OCI-LY1 (cell line): ENCODE data around the gene TXNRD1.
A peak's percentile ranks its signal among the peaks of the same experiment; 100 is the strongest.

Experiments
- H2AFZ ChIP-seq: fragments of 200-600 bp; sonication (generic), shearing (Covaris generic); 2 replicates; pipeline ENCODE4 v1.6.0; 2014; ENCODE audit warnings: antibody characterized with exemption, mild to moderate bottlenecking, low read length
- H3F3A ChIP-seq: fragments of 200-600 bp; sonication (generic), shearing (Covaris generic); 2 replicates; pipeline ENCODE4 v1.6.0; 2014; ENCODE audit warnings: mild to moderate bottlenecking, antibody characterized with exemption, low read length, moderate library complexity; ENCODE audit not compliant: insufficient read depth
- H3K27ac ChIP-seq: fragments of 200-600 bp; sonication (generic); 2 replicates; pipeline ENCODE4 v1.5.1; 2014; ENCODE audit warnings: low read length, mixed run types, mild to moderate bottlenecking, low read depth; ENCODE audit not compliant: poor library complexity, severe bottlenecking
- H3K27me3 ChIP-seq: fragments of 200-600 bp; sonication (generic); 2 replicates; pipeline ENCODE4 v1.6.0; 2014; ENCODE audit warnings: antibody characterized with exemption, mild to moderate bottlenecking, low read length, moderate library complexity; ENCODE audit not compliant: insufficient read depth
- H3K36me3 ChIP-seq: fragments of 200-600 bp; sonication (generic); 2 replicates; pipeline ENCODE4 v1.6.1; 2014; ENCODE audit warnings: mild to moderate bottlenecking, antibody characterized with exemption, low read length, moderate library complexity, mixed read lengths; ENCODE audit not compliant: insufficient read depth
- H3K4me1 ChIP-seq: fragments of 200-600 bp; sonication (generic); 2 replicates; pipeline ENCODE4 v1.5.1; 2014; ENCODE audit warnings: mild to moderate bottlenecking, low read length, moderate library complexity; ENCODE audit not compliant: insufficient read depth, severe bottlenecking
- H3K4me2 ChIP-seq: fragments of 200-600 bp; sonication (generic), shearing (Covaris generic); 2 replicates; pipeline ENCODE4 v1.6.1; 2014; ENCODE audit warnings: low read length
- H3K4me3 ChIP-seq: fragments of 200-600 bp; sonication (generic); 2 replicates; pipeline ENCODE4 v1.5.1; 2014; ENCODE audit warnings: low read length, low read depth, mild to moderate bottlenecking, mixed read lengths; ENCODE audit not compliant: poor library complexity, severe bottlenecking
- H3K79me2 ChIP-seq: fragments of 200-600 bp; shearing (Covaris generic); 2 replicates; pipeline ENCODE4 v1.6.1; 2016; ENCODE audit warnings: mixed run types, low read length, mixed read lengths; ENCODE audit not compliant: insufficient read depth
- H3K9ac ChIP-seq: fragments of 200-600 bp; sonication (generic), shearing (Covaris generic); 2 replicates; pipeline ENCODE4 v1.6.1; 2014; ENCODE audit warnings: mild to moderate bottlenecking, low read length, mixed read lengths
- H3K9me2 ChIP-seq: fragments of 200-600 bp; sonication (generic), shearing (Covaris generic); 2 replicates; pipeline ENCODE4 v1.6.1; 2014; ENCODE audit warnings: low read depth, mild to moderate bottlenecking, low read length, mixed read lengths
- H3K9me3 ChIP-seq: fragments of 200-600 bp; shearing (Covaris generic); 2 replicates; pipeline ENCODE4 v1.6.1; 2014; ENCODE audit warnings: low read length, mixed read lengths
- H4K20me1 ChIP-seq: fragments of 200-600 bp; sonication (generic), shearing (Covaris generic); 2 replicates; pipeline ENCODE4 v1.6.0; 2016; ENCODE audit warnings: mild to moderate bottlenecking, low read length; ENCODE audit not compliant: insufficient read depth
- EZH2 ChIP-seq: fragments of 200-600 bp; sonication (generic), shearing (Covaris generic); IDR thresholded peaks from 2 replicates; pipeline ENCODE4 v1.8.0; 2017; ENCODE audit warnings: borderline replicate concordance, mixed run types, mild to moderate bottlenecking, antibody characterized with exemption, low read length, moderate library complexity, mixed read lengths
- TF ChIP-seq, protein P1 (sequence below): fragments of 200-600 bp; sonication (generic), shearing (Covaris generic); IDR thresholded peaks from 2 replicates; pipeline ENCODE4 v1.5.1; 2017; ENCODE audit warnings: mild to moderate bottlenecking, antibody characterized with exemption, low read length, moderate library complexity, mixed read lengths

The TXNRD1 gene

DNA sequence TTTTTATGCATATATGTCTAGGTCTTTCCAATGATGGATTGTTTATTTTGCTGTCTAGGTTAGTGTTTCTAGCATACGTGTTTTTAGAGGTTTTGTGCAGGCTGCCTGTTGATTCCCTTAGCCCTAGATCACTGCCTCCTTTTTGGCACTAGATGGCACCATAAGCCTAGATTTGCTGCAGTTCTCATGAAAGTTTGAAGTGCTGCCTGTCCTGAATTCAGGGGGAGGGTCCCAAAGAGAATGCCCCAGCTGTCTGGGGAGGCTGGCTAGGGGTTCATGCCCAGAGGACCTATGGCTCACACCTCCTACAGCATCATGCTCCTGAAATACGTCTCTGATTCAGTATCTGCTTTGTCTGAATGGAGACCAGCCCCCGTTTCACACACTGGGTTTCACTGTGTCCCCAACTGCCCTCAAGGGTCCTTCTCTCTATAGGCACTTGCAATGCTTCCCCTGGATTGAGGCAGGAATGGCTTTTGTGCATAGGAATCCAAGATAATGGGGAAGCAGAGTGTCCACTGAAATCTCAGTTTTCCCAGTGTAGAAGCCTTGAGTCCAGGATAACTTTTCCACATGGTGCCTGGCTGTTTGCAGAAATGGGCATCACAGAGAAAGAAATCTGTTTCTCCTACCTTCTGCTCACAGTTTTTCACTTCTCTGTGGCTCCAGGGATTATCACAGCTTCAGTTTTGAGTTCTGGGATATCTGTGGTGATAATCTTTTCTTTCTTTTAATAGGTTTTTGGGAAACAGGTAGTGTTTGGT is 14.2 kb upstream of the TXNRD1 start:
- H3K4me3 ChIP-seq: no peak overlapping the region
- no peaks in the 10 kb centered on the region for H3K27me3 ChIP-seq
- no peaks in the 10 kb centered on the region for H3K4me1 ChIP-seq
- no peak overlapping the region for H3K9ac ChIP-seq
- no peaks in the 10 kb centered on the region for H4K20me1 ChIP-seq
- H2AFZ ChIP-seq: no peak overlapping the region
- no peaks in the 10 kb centered on the region; the same call in 1 of the 2 replicates for H3K9me3 ChIP-seq
- H3K4me2 ChIP-seq: no peak overlapping the region
- H3F3A ChIP-seq: no peaks in the 10 kb centered on the region
- TF ChIP-seq EZH2: no peak
- TF ChIP-seq, protein P1, sequence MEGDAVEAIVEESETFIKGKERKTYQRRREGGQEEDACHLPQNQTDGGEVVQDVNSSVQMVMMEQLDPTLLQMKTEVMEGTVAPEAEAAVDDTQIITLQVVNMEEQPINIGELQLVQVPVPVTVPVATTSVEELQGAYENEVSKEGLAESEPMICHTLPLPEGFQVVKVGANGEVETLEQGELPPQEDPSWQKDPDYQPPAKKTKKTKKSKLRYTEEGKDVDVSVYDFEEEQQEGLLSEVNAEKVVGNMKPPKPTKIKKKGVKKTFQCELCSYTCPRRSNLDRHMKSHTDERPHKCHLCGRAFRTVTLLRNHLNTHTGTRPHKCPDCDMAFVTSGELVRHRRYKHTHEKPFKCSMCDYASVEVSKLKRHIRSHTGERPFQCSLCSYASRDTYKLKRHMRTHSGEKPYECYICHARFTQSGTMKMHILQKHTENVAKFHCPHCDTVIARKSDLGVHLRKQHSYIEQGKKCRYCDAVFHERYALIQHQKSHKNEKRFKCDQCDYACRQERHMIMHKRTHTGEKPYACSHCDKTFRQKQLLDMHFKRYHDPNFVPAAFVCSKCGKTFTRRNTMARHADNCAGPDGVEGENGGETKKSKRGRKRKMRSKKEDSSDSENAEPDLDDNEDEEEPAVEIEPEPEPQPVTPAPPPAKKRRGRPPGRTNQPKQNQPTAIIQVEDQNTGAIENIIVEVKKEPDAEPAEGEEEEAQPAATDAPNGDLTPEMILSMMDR: peak; percentile 70
- H3K9me2 ChIP-seq: no peaks in the 10 kb centered on the region
- H3K79me2 ChIP-seq: no peaks in the 10 kb centered on the region
- H3K36me3 ChIP-seq: no peaks in the 10 kb centered on the region
- no peak overlapping the region for H3K27ac ChIP-seq

DNA sequence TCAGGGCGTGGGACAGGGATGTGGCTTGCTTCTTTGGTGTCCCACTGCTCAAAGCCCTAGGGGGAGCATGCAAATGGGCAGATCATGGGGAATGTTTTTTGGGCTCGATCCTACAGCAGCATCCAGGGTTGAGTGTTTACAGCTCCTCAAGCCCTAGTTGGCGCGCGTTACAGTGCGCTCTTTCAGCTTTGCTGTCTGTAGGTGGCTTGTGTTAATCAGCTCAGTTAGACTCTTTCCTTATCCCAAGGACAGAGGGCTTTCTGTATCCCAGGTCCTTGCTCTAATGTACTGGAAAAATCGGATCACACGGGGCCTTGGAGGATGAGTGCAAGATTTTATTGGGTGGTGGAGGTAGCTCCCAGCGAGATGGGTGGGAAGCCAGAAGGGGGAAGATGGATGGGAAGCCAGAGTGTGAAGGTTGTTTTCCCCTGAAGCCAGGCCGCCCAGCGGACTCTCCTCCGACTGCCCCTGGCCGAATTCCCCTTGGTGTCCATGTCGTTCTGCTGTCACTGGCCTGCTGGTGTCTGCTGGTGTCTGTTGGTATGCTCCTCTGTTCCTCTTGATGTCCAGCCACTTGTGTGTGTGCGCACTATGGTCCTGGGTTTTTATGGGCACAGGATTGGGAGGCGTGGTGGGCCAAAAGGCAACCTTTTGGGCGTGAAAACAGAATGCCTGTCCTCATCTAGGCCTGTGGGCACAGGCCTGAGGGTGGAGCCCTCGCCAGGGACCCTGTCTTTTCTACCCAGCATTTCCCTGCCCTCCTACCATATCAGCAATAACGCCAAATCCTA is 10.7 kb upstream of the TXNRD1 start:
- H3K27me3 ChIP-seq: no peaks in the 10 kb centered on the region
- no peak overlapping the region for H2AFZ ChIP-seq
- H3K4me1 ChIP-seq: no peaks in the 10 kb centered on the region
- no peaks in the 10 kb centered on the region for H4K20me1 ChIP-seq
- H3K4me2 ChIP-seq: no peak overlapping the region
- no peaks in the 10 kb centered on the region for H3K79me2 ChIP-seq
- no peak overlapping the region for H3K9ac ChIP-seq
- H3F3A ChIP-seq: no peaks in the 10 kb centered on the region
- TF ChIP-seq, protein P1: no peak
- TF ChIP-seq EZH2: no peak
- no peaks in the 10 kb centered on the region for H3K36me3 ChIP-seq
- no peak overlapping the region for H3K4me3 ChIP-seq
- H3K9me2 ChIP-seq: no peaks in the 10 kb centered on the region
- no peak overlapping the region for H3K27ac ChIP-seq
- no peaks in the 10 kb centered on the region; the same call in 1 of the 2 replicates for H3K9me3 ChIP-seq

DNA sequence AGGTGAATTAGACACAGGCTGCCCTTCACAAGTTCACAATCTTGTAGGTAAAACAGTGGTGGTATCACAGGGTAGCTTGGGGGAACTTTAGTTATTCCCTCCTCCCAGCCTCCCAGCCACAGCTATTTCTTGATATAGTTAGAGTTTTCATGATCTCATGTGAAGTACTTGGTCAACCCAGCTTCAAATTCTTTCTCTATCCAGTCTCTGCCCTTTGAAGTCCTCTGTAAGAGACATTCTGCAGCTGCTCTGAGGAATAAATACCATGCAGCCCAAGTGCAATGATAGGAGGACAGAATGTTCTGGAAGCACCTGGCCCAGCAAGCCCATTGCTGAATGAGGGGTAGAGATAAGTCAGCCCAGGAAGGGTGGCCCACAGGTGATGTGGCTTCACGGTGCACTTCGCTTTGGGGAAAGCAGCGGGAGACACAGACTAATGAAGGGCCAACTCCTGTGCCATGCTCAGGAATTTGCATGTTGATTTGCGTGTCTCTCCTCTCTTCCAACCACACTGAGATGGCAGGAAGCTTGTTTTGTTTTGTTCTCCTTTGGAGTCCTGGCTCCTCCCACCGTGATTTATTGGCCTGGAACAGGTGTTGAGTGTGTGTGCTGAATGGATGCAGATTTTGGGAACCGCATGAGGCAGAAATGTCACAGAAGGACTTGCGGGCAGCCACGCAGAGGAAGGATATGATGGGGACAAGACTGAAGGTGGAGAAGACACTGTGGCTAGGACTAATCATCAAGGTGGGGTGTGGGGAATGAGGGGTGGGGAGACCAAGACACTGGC is 8.0 kb upstream of the TXNRD1 start:
- Histone ChIP-seq H3K9me2 (no peaks in the 10 kb centered on the region), H3K4me1 (no peaks in the 10 kb centered on the region), H3K36me3 (no peaks in the 10 kb centered on the region), H3K27ac (no peak overlapping the region), H4K20me1 (no peaks in the 10 kb centered on the region), H3K4me2 (no peak overlapping the region), H3K9me3 (no peaks in the 10 kb centered on the region), H2AFZ (no peak overlapping the region), H3K79me2 (no peaks in the 10 kb centered on the region), H3K4me3 (no peak overlapping the region), H3K27me3 (no peaks in the 10 kb centered on the region), H3K9ac (no peak overlapping the region), H3F3A (no peaks in the 10 kb centered on the region)
- TF ChIP-seq, protein P1: no peak
- TF ChIP-seq EZH2: no peak
